Natural killer cell (primary cell): ENCODE data around the gene CC2D2A. TPM values are rescaled to one million over a fixed set of nuclear protein-coding genes. Genes with fewer than 3 reads are reported as not detected.

Experiments used
- total RNA-seq, 4 donors: library from RNA; stranded (reverse); fragments of 120-200 nt in 1 of 4; gene quantifications; one replicate each; pipeline versions ENCODE4 v1.2.3 to v1.2.4, GENCODE V29; 2013 to 2022

CC2D2A gene
- total RNA-seq, 3 donors from 2014 or later (not counting 1 experiment from before 2014, with no cell fraction given): 0.78 to 1.6 (median 0.83) TPM

Other genes starting within 250 kb of the CC2D2A start
- gene C1QTNF7, start 41.8 kb upstream of the CC2D2A start, total RNA-seq: not detected
- gene FBXL5, start 185.5 kb downstream of the CC2D2A start, total RNA-seq: 100 to 1,000 TPM in 1 of 3 donors, 10 to 100 TPM in 2; 80.2 to 111 (median 92.8) TPM
- 10 to 100 TPM; 14.3 to 15.6 (median 14.5) TPM for gene FAM200B, start 211.9 kb downstream of the CC2D2A start, total RNA-seq
- 1 to 10 TPM; 1.8 to 6.4 (median 2.2) TPM for gene BST1, start 233.2 kb downstream of the CC2D2A start, total RNA-seq